Measurements from ENCODE around the gene MAP7. TPM values are rescaled to one million over a fixed set of nuclear protein-coding genes. Genes with fewer than 3 reads are reported as not detected.
A peak's percentile ranks its signal among the peaks of the same experiment; 100 is the strongest.

Gene MAP7
- total RNA-seq, 1 experiment from 2014 or later = 33.7 TPM

GRCh38 chr6:136562211-136562610, 12.0 kb upstream of the MAP7 start:
- CTCF ChIA-PET = no interaction called here
- TF ChIP-seq EZH2 (IDR thresholded peaks at IDR 0.05; ENCODE audit: low read depth) = no peak
- TF ChIP-seq, protein P1, sequence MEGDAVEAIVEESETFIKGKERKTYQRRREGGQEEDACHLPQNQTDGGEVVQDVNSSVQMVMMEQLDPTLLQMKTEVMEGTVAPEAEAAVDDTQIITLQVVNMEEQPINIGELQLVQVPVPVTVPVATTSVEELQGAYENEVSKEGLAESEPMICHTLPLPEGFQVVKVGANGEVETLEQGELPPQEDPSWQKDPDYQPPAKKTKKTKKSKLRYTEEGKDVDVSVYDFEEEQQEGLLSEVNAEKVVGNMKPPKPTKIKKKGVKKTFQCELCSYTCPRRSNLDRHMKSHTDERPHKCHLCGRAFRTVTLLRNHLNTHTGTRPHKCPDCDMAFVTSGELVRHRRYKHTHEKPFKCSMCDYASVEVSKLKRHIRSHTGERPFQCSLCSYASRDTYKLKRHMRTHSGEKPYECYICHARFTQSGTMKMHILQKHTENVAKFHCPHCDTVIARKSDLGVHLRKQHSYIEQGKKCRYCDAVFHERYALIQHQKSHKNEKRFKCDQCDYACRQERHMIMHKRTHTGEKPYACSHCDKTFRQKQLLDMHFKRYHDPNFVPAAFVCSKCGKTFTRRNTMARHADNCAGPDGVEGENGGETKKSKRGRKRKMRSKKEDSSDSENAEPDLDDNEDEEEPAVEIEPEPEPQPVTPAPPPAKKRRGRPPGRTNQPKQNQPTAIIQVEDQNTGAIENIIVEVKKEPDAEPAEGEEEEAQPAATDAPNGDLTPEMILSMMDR (conservative IDR thresholded peaks at IDR 0.05) = no peak
- peaks cover 20% of the 10 kb centered on the region; the same call in 1 of the 2 replicates for H3K36me3 ChIP-seq (ENCODE audit: low read depth)
- no TSS peak for BruUV-seq (replicated peaks)
- H4K20me1 ChIP-seq (ENCODE audit: insufficient read depth) = no peaks in the 10 kb centered on the region
- intact Hi-C loops (cut with micrococcal nuclease; ENCODE audit: unreplicated experiment) = no loop called here
- H3K79me2 ChIP-seq (ENCODE audit: low read depth) = no peaks in the 10 kb centered on the region
- H3K9me2 ChIP-seq (ENCODE audit: insufficient read depth) = no peaks in the 10 kb centered on the region
- no peaks in the 10 kb centered on the region for H3K27me3 ChIP-seq (ENCODE audit: insufficient read depth, low read depth)
- no peak overlapping the region for H3K4me2 ChIP-seq
- POLR2A ChIA-PET (ENCODE audit: unreplicated experiment) = no interaction called here
- H3F3A ChIP-seq (ENCODE audit: insufficient read depth, low read depth) = peaks cover 13% of the 10 kb centered on the region; the same call in 1 of the 2 replicates
- H3K4me3 ChIP-seq = no peak overlapping the region
- DNase-seq = no peak
- H3K27ac ChIP-seq = no peak overlapping the region
- peaks cover 20% of the 10 kb centered on the region for H3K4me1 ChIP-seq (replicated peaks; ENCODE audit: insufficient read depth)
- no peak overlapping the region for H2AFZ ChIP-seq
- no peaks in the 10 kb centered on the region for H3K9me3 ChIP-seq (ENCODE audit: insufficient read depth, low read depth)

DNA sequence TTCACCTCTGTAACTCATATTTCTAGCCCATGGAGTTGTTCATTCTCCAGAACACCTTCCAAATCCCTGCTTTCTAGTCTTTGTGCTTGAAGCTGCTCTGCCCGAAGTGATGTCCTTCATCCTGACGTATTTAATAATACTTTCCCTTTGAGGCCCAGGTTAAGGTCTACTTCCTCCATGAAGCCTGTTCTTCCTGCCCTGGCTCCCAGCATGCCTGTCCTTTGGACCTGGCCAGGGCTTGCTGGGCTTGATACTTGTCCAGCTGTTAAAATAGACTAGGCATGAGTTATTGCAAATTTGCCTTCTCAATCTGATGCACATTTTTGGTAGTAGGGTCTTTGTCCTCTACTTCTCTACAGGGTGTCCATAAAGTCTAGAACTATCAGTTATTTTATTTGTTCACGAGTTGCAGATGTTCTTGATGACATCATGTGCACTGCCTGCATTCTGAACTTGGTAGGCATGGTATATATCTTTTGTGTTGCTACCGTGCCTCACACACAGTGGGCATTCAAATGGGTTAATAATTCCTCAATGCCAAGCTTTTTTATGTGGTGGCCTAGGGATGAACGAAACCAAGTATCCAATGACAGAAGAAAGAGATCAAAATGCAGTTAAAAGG, 3.1 kb upstream of the MAP7 start:
- BruUV-seq (replicated peaks) = no TSS peak
- Histone ChIP-seq H3K79me2 (ENCODE audit: low read depth) (peaks cover 16% of the 10 kb centered on the region), H2AFZ (no peak overlapping the region), H3K4me1 (replicated peaks; ENCODE audit: insufficient read depth) (peaks cover 24% of the 10 kb centered on the region), H3K27me3 (ENCODE audit: insufficient read depth, low read depth) (no peaks in the 10 kb centered on the region), H4K20me1 (ENCODE audit: insufficient read depth) (no peaks in the 10 kb centered on the region), H3K36me3 (ENCODE audit: low read depth) (peaks cover 8% of the 10 kb centered on the region; the same call in 1 of the 2 replicates), H3K4me3 (no peak overlapping the region), H3K9me2 (ENCODE audit: insufficient read depth) (no peaks in the 10 kb centered on the region), H3K27ac (no peak overlapping the region), H3K4me2 (no peak overlapping the region), H3K9me3 (ENCODE audit: insufficient read depth, low read depth) (no peaks in the 10 kb centered on the region), H3F3A (ENCODE audit: insufficient read depth, low read depth) (peaks cover 8% of the 10 kb centered on the region; the same call in 1 of the 2 replicates)
- no peak for DNase-seq
- intact Hi-C loops (cut with micrococcal nuclease; ENCODE audit: unreplicated experiment) = loop anchor here (5.0 kb wide), 2 partner anchors 301 to 1046 kb away; partner anchors contain the start of gene MTFR2
- TF ChIP-seq, protein P1 (conservative IDR thresholded peaks at IDR 0.05) = no peak
- TF ChIP-seq EZH2 (IDR thresholded peaks at IDR 0.05; ENCODE audit: low read depth) = no peak
- ChIA-PET CTCF (no interaction called here), POLR2A (ENCODE audit: unreplicated experiment) (no interaction called here)

DNA sequence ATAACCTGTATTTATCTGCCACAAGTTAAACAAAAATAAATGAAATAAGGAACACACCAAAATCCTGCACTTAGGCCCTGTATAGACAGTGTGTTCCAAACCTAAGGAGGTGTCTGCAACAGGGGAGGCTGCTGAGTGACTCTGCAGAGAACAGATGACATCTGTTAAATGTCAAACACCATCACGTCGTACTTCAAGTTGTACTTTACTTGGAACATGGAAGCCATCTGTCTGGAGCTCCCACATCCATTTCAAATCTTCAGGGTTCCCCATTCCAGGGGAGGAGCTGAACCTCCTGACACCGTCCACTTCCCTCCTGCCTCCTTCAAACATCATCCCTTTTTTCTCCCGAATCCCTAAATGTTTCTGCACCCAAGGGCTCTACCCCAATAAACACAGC, 1.8 kb upstream of the MAP7 start:
- intact Hi-C loops (cut with micrococcal nuclease; ENCODE audit: unreplicated experiment) = loop anchor here (5.0 kb wide), 2 partner anchors 300 to 1045 kb away; partner anchors contain the start of gene MTFR2
- Histone ChIP-seq H3K27me3 (ENCODE audit: insufficient read depth, low read depth) (no peaks in the 10 kb centered on the region), H3K79me2 (ENCODE audit: low read depth) (peaks cover 29% of the 10 kb centered on the region), H3K4me1 (replicated peaks; ENCODE audit: insufficient read depth) (peaks cover 28% of the 10 kb centered on the region), H3K4me3 (no peak overlapping the region), H3F3A (ENCODE audit: insufficient read depth, low read depth) (peaks cover 8% of the 10 kb centered on the region; the same call in 1 of the 2 replicates), H3K36me3 (ENCODE audit: low read depth) (peaks cover 2% of the 10 kb centered on the region; the same call in 1 of the 2 replicates), H3K4me2 (peak overlapping the region; percentile 77), H2AFZ (no peak overlapping the region), H3K9me2 (ENCODE audit: insufficient read depth) (no peaks in the 10 kb centered on the region), H4K20me1 (ENCODE audit: insufficient read depth) (peaks cover 2% of the 10 kb centered on the region), H3K27ac (no peak overlapping the region), H3K9me3 (ENCODE audit: insufficient read depth, low read depth) (no peaks in the 10 kb centered on the region)
- ChIA-PET POLR2A (ENCODE audit: unreplicated experiment) (no interaction called here), CTCF (interaction anchor here (0.6 to 1.5 kb wide), 2 partner anchors 240 to 1810 kb away, joined by 3 to 4 read pairs; partner anchors contain the start of gene MAP3K5)
- TF ChIP-seq EZH2 (IDR thresholded peaks at IDR 0.05; ENCODE audit: low read depth) = no peak
- TF ChIP-seq, protein P1 (conservative IDR thresholded peaks at IDR 0.05) = no peak
- no TSS peak for BruUV-seq (replicated peaks)
- DNase-seq = no peak

All from PC-9 (cell line).